IPS DF 4.7 (cell line): ENCODE measurements around the gene DROSHA.
A peak's percentile ranks its signal among the peaks of the same experiment; 100 is the strongest.
"Not testable (repeated sequence)": the region's sequence is repeated elsewhere in the genome, so short reads cannot be mapped to it uniquely, and the experiment has no call there.

Source experiments
- DNase-seq: peaks from one replicate; pipeline ENCODE4 v3.0.0-alpha.2; 2013; ENCODE audit warnings: low spot score; ENCODE audit errors: extremely low read depth

Gene DROSHA

GRCh38 chr5:31531888-31532547, at the start of gene DROSHA, which contains the start of gene C5orf22:
DROSHA (minus strand) TSS chr5:31532093; CDS start chr5:31529059, 3,034 bp downstream.
C5orf22 (plus strand) TSS chr5:31532301; CDS start chr5:31532393, 92 bp downstream.
- DNase-seq: peak; percentile 84

GRCh38 chr5:31579558-31579957, 47.7 kb upstream of the DROSHA start:
- DNase-seq: no peak

- no peak for DNase-seq
Observed at GRCh38 chr5:31577438-31577837, 45.5 kb upstream of the DROSHA start.

- no peak for DNase-seq
Observed at GRCh38 chr5:31574772-31575171, 42.9 kb upstream of the DROSHA start.

GRCh38 chr5:31573494-31574142, 41.7 kb upstream of the DROSHA start:
- no peak for DNase-seq

GRCh38 chr5:31569068-31569467, 37.2 kb upstream of the DROSHA start:
- DNase-seq: no peak

GRCh38 chr5:31568302-31568835, 36.5 kb upstream of the DROSHA start:
- no peak for DNase-seq

- DNase-seq: not testable (repeated sequence)
Observed at GRCh38 chr5:31566362-31566761, 34.5 kb upstream of the DROSHA start.

- DNase-seq: no peak
Observed at GRCh38 chr5:31563216-31563615, 31.3 kb upstream of the DROSHA start.

GRCh38 chr5:31561946-31562345, 30.1 kb upstream of the DROSHA start:
- no peak for DNase-seq

- no peak for DNase-seq
Observed at GRCh38 chr5:31559942-31560341, 28.0 kb upstream of the DROSHA start.

- no peak for DNase-seq
Observed at GRCh38 chr5:31556461-31556860, 24.6 kb upstream of the DROSHA start.

GRCh38 chr5:31554552-31554951, 22.7 kb upstream of the DROSHA start:
- no peak for DNase-seq

GRCh38 chr5:31553863-31554262, 22.0 kb upstream of the DROSHA start:
- no peak for DNase-seq

GRCh38 chr5:31551878-31552277, 20.0 kb upstream of the DROSHA start:
- DNase-seq: no peak

- not testable (repeated sequence) for DNase-seq
Observed at GRCh38 chr5:31549114-31549513, 17.2 kb upstream of the DROSHA start.

GRCh38 chr5:31537851-31538250, 6.0 kb upstream of the DROSHA start:
- DNase-seq: no peak

GRCh38 chr5:31537349-31537748, 5.5 kb upstream of the DROSHA start:
- no peak for DNase-seq

- DNase-seq: no peak
Observed at GRCh38 chr5:31536873-31537272, 5.0 kb upstream of the DROSHA start.

- DNase-seq: no peak
Observed at GRCh38 chr5:31534527-31535046, 2.7 kb upstream of the DROSHA start.

- no peak for DNase-seq
Observed at GRCh38 chr5:31531543-31531887, 378 bp downstream of the DROSHA start.

- DNase-seq: no peak
Observed at GRCh38 chr5:31530541-31531265, 1.2 kb downstream of the DROSHA start.
